GM18519 (cell line): ENCODE data around the gene C11orf24.

Experiments used
- ATAC-seq: cut with Tn5 transposase; IDR thresholded peaks from one replicate; pipeline ENCODE4 v1.9.1; 2021; ENCODE audit warnings: mild to moderate bottlenecking, moderate library complexity; ENCODE audit not compliant: unreplicated experiment, low FRiP score

Gene C11orf24

DNA sequence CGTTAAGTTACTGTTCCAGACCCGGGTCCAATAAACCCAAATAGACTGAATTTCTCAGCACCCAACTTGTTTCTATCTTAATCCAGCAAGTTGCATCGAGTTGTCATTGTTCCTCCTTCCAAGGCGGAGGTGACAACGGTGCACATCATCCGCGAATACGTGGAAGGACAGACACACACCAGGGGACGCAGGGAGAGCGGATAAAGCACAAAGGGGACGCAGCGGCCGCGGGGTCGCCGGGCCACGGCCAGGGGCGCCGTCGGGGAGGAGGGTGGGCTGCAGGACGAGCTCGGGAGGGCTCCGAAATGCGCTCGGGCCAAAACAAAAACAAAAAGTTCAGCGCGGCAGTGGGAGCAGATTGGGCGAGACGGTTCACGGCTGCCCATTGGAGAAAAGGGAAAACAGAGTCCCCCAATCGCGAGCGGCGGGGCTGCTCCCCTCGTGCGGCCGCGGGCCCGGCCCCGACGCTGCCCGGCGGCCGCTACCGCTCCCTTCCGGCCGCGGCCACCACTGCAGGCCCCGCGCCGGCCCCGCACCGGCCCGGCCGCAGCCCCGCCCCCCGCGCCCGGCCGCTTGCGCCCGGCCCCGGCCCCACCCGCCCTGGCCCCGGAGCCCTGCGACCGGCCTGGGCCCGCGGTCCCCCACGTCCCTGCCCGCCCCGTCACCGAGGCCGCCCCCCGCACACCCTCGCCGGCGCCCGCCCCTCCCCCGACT lies 59.2 kb downstream of the C11orf24 start:
- no peak for ATAC-seq

DNA sequence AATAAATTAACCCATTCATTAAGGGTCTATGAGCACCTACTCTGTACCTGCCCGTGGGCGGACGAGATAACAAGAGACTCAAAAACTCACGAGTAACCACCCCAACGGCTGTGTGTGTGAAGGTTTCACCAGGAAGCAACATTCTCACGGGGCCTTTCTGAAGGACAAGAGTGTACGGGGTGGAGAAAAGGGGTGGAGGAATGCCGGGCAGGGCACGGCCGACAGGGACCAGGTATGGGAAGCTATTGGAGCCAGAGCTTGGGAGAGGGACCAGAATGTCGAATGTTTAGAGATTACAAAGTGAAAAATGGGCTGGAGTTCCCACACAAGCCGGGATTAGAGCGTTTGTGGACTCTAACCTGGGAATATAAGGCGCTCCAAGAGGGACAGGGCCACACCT lies 60.2 kb downstream of the C11orf24 start:
- no peak for ATAC-seq
